Fibroblast of villous mesenchyme (primary cell): ENCODE measurements around the gene MVB12B. TPM values are rescaled to one million over a fixed set of nuclear protein-coding genes. Genes with fewer than 3 reads are reported as not detected.

Experiments
- DNase-seq: peaks from one replicate; pipeline ENCODE4 v3.0.0-alpha.2; 2010; ENCODE audit warnings: low read depth
- H3K4me3 ChIP-seq: 2 replicates; pipeline ENCODE4 v1.5.1; 2011; ENCODE audit warnings: low read depth, mild to moderate bottlenecking, low read length
- CTCF ChIP-seq: IDR thresholded peaks from 2 replicates; pipeline ENCODE4 v1.5.1; 2012; ENCODE audit warnings: low read depth, mild to moderate bottlenecking, low read length; ENCODE audit not compliant: insufficient read depth
- total RNA-seq: library from RNA; depleted of rRNA; stranded (reverse); fragments of >200 nt; gene quantifications from 2 replicates; pipeline ENCODE4 v1.2.3, GENCODE V29; 2012

MVB12B gene
- total RNA-seq, 1 donor: 3.5 TPM

GRCh38 chr9:126526218-126527108 is 199.8 kb downstream of the MVB12B start:
- no peak for TF ChIP-seq CTCF
- DNase-seq: no peak
- no peak overlapping the region for H3K4me3 ChIP-seq

GRCh38 chr9:126527109-126527825 is 200.6 kb downstream of the MVB12B start:
- TF ChIP-seq CTCF: no peak
- no peak for DNase-seq
- no peak overlapping the region for H3K4me3 ChIP-seq

GRCh38 chr9:126528111-126528510 is 201.5 kb downstream of the MVB12B start:
- no peak overlapping the region for H3K4me3 ChIP-seq
- DNase-seq: peak; percentile 11
- no peak for TF ChIP-seq CTCF

- no peak for DNase-seq
- H3K4me3 ChIP-seq: no peak overlapping the region
- no peak for TF ChIP-seq CTCF
Observed at GRCh38 chr9:126528915-126529314, 202.3 kb downstream of the MVB12B start.

GRCh38 chr9:126531035-126531571 is 204.5 kb downstream of the MVB12B start:
- DNase-seq: no peak
- no peak for TF ChIP-seq CTCF
- no peak overlapping the region for H3K4me3 ChIP-seq

GRCh38 chr9:126531591-126531990 is 205.0 kb downstream of the MVB12B start:
- TF ChIP-seq CTCF: no peak
- H3K4me3 ChIP-seq: no peak overlapping the region
- no peak for DNase-seq
